Suprapubic skin (tissue), 4 donors: ENCODE data around the gene FAM222A.

Experiments
- POLR2A ChIP-seq, 2 donors: fragments of 450-650 bp; IDR thresholded peaks; one replicate each; pipeline ENCODE4 v1.6.1; 2017; ENCODE audit warnings: antibody characterized with exemption in 2 of 2, mild to moderate bottlenecking in 2 of 2, moderate library complexity in 2 of 2
- POLR2AphosphoS5 ChIP-seq, 3 donors: sonication (generic); formaldehyde crosslinking; IDR thresholded peaks; one replicate each; pipeline ENCODE4 v1.6.1; 2017; ENCODE audit warnings: antibody characterized with exemption in 3 of 3
- TF ChIP-seq, protein P1 (sequence below), 2 donors: fragments of 200-600 bp in 1 of 2; fragments of 450-650 bp in 1 of 2; sonication (generic) in 1 of 2; IDR thresholded peaks; one replicate each; pipeline ENCODE4 v1.5.1; 2016 to 2019; ENCODE audit warnings: antibody characterized with exemption in 2 of 2, mild to moderate bottlenecking in 1 of 2, moderate library complexity in 1 of 2

DNA sequence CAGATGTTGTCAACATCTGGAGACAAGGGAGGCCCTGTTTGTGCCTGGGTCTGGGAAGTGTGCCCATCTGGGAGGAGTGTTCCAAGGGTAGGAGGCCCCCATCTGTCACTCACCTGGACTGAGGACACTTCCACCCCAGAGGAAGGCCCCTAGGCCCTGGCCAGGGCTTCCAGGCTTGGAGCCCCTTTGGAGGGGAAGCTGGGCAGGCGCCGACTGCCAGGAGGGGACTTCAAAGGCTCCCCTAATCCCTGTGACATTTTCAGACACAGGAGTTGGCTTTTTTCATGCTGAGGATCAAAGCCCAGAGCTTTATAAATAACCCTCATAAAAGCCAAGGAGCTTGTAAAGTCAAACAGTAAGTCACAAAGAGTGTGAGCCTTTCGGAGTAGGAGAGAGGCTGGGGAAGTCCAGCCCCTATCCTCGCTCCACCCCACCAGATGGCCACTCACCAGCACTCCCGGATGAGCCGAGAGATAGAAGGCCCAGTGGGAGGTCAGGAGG is 17.6 kb upstream of the FAM222A start:
- TF ChIP-seq POLR2AphosphoS5 (IDR thresholded peaks at IDR 0.05) (no peak), POLR2A (IDR thresholded peaks at IDR 0.05) (no peak)
- TF ChIP-seq, protein P1, sequence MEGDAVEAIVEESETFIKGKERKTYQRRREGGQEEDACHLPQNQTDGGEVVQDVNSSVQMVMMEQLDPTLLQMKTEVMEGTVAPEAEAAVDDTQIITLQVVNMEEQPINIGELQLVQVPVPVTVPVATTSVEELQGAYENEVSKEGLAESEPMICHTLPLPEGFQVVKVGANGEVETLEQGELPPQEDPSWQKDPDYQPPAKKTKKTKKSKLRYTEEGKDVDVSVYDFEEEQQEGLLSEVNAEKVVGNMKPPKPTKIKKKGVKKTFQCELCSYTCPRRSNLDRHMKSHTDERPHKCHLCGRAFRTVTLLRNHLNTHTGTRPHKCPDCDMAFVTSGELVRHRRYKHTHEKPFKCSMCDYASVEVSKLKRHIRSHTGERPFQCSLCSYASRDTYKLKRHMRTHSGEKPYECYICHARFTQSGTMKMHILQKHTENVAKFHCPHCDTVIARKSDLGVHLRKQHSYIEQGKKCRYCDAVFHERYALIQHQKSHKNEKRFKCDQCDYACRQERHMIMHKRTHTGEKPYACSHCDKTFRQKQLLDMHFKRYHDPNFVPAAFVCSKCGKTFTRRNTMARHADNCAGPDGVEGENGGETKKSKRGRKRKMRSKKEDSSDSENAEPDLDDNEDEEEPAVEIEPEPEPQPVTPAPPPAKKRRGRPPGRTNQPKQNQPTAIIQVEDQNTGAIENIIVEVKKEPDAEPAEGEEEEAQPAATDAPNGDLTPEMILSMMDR (IDR thresholded peaks at IDR 0.05) = no peak
